ENCODE results near the gene CAMTA1. TPM values are rescaled to one million over a fixed set of nuclear protein-coding genes. Genes with fewer than 3 reads are reported as not detected.
A peak's percentile ranks its signal among the peaks of the same experiment; 100 is the strongest.

CAMTA1 gene
- total RNA-seq, 1 experiment from 2014 or later, result 69.5 TPM

- BruUV-seq (replicated peaks), result no TSS peak
- no peak for DNase-seq (ENCODE audit: low read depth, low spot score)
- peaks cover 26% of the 10 kb centered on the region; the same call in 1 of the 2 replicates for H3K27me3 ChIP-seq (ENCODE audit: insufficient read depth, low read length)
- no peak overlapping the region for H3K9ac ChIP-seq (ENCODE audit: low read length)
- no peak for ATAC-seq
- no peak overlapping the region for H3K4me3 ChIP-seq (replicated peaks in 1 of 2; ENCODE audit: low read depth in 1 of 2, low read length in 2 of 2)
- TF ChIP-seq MAX (IDR thresholded peaks at IDR 0.05) (no peak), ZBTB33 (IDR thresholded peaks at IDR 0.05; ENCODE audit: extremely low read depth, insufficient replicate concordance, low read length) (no peak), EZH2 (IDR thresholded peaks at IDR 0.05) (no peak)
- no peaks in the 10 kb centered on the region for H3K79me2 ChIP-seq (ENCODE audit: insufficient read depth, low read length)
- no peaks in the 10 kb centered on the region for H3K36me3 ChIP-seq (ENCODE audit: control insufficient read depth in 1 of 2, insufficient read depth in 2 of 2, low read length in 2 of 2)
- H4K20me1 ChIP-seq (ENCODE audit: insufficient read depth), result no peaks in the 10 kb centered on the region
- no peak overlapping the region for H3K27ac ChIP-seq (ENCODE audit: low read depth, low read length)
- CTCF ChIA-PET, result interaction anchor here (3.3 kb wide), 1 partner anchor 17 kb away, joined by 11 read pairs; no protein-coding TSS in a partner anchor
- POLR2A ChIA-PET, result no interaction called here
- RAD21 ChIA-PET (ENCODE audit: low non-redundant PET in 1 of 2, low total read pairs in 2 of 2, uncharacterized antibody in 2 of 2, unreplicated experiment in 2 of 2), result no interaction called here
- no peak overlapping the region for H2AFZ ChIP-seq (ENCODE audit: low read depth, low read length, poor library complexity, severe bottlenecking)
- intact Hi-C loops (cut with micrococcal nuclease), result no loop called here
- no peaks in the 10 kb centered on the region for H3K9me3 ChIP-seq (ENCODE audit: control insufficient read depth in 1 of 2, insufficient read depth in 1 of 2, low read depth in 1 of 2, low read length in 2 of 2)
- no peaks in the 10 kb centered on the region for H3K9me2 ChIP-seq (ENCODE audit: insufficient read depth)
- no peak overlapping the region for H3K4me2 ChIP-seq (ENCODE audit: low read length)
- H3K4me1 ChIP-seq (ENCODE audit: control insufficient read depth in 1 of 2, insufficient read depth in 2 of 2, low read length in 2 of 2), result peaks cover 0 to 12% of the 10 kb centered on the region in 2 experiments; a peak in 2 of 4 replicates
Measured at GRCh38 chr1:7025013-7025412, 239.8 kb downstream of the CAMTA1 start.

- RAD21 ChIA-PET (ENCODE audit: low non-redundant PET in 1 of 2, low total read pairs in 2 of 2, uncharacterized antibody in 2 of 2, unreplicated experiment in 2 of 2), result no interaction called here
- Histone ChIP-seq H3K9me2 (ENCODE audit: insufficient read depth) (no peaks in the 10 kb centered on the region), H4K20me1 (ENCODE audit: insufficient read depth) (no peaks in the 10 kb centered on the region), H3K27ac (ENCODE audit: low read depth, low read length) (no peak overlapping the region), H3K79me2 (ENCODE audit: insufficient read depth, low read length) (no peaks in the 10 kb centered on the region), H3K27me3 (ENCODE audit: insufficient read depth, low read length) (peaks cover 16% of the 10 kb centered on the region; the same call in 1 of the 2 replicates), H3K4me1 (ENCODE audit: control insufficient read depth in 1 of 2, insufficient read depth in 2 of 2, low read length in 2 of 2) (peaks cover 0 to 12% of the 10 kb centered on the region in 2 experiments; a peak in 2 of 4 replicates), H3K36me3 (ENCODE audit: control insufficient read depth in 1 of 2, insufficient read depth in 2 of 2, low read length in 2 of 2) (no peaks in the 10 kb centered on the region), H3K4me2 (ENCODE audit: low read length) (peak overlapping the region; percentile 51), H3K4me3 (replicated peaks in 1 of 2; ENCODE audit: low read depth in 1 of 2, low read length in 2 of 2) (no peak overlapping the region), H3K9ac (ENCODE audit: low read length) (no peak overlapping the region), H3K9me3 (ENCODE audit: control insufficient read depth in 1 of 2, insufficient read depth in 1 of 2, low read depth in 1 of 2, low read length in 2 of 2) (no peaks in the 10 kb centered on the region), H2AFZ (ENCODE audit: low read depth, low read length, poor library complexity, severe bottlenecking) (no peak overlapping the region)
- POLR2A ChIA-PET, result no interaction called here
- intact Hi-C loops (cut with micrococcal nuclease), result no loop called here
- BruUV-seq (replicated peaks), result no TSS peak
- DNase-seq (ENCODE audit: low read depth, low spot score) (no peak), ATAC-seq (peak; percentile 52)
- TF ChIP-seq JUND (IDR thresholded peaks at IDR 0.05), result no peak
- no peak for TF ChIP-seq EZH2 (IDR thresholded peaks at IDR 0.05)
- no peak for TF ChIP-seq ZNF274 (IDR thresholded peaks at IDR 0.05; ENCODE audit: low read depth, low read length)
- TF ChIP-seq FOSL1 (IDR thresholded peaks at IDR 0.05; ENCODE audit: low read depth), result 0 out of 2 replicates have a peak, but pooled peaks have one; percentile 18
- CTCF ChIA-PET, result interaction anchor here (3.3 kb wide), 1 partner anchor 16 kb away, joined by 11 read pairs; no protein-coding TSS in a partner anchor
Measured at GRCh38 chr1:7026169-7026568, 240.9 kb downstream of the CAMTA1 start.

Measured in HCT116 (cell line).